Large intestine (tissue), 3 donors: ENCODE measurements around the gene KLHL30. TPM values are rescaled to one million over a fixed set of nuclear protein-coding genes. Genes with fewer than 3 reads are reported as not detected.

Source experiments
- DNase-seq, 2 donors: peaks; one replicate each; pipeline versions ENCODE4 v3.0.0 to v3.0.0-alpha.2; 2013
- H3K27ac ChIP-seq: one replicate; pipeline ENCODE4 v1.5.1; 2013; ENCODE audit warnings: low read length
- H3K27me3 ChIP-seq: 2 replicates; pipeline ENCODE4 v1.6.1; 2013; ENCODE audit warnings: low read length; ENCODE audit not compliant: control insufficient read depth, insufficient read depth
- H3K36me3 ChIP-seq: 2 replicates; pipeline ENCODE4 v1.6.1; 2013; ENCODE audit warnings: low read length; ENCODE audit not compliant: control insufficient read depth, insufficient read depth
- H3K4me1 ChIP-seq: one replicate; pipeline ENCODE4 v1.6.1; 2013; ENCODE audit warnings: low read length; ENCODE audit not compliant: control insufficient read depth, insufficient read depth
- H3K4me3 ChIP-seq: one replicate; pipeline ENCODE4 v1.5.1; 2013; ENCODE audit warnings: low read length
- H3K9me3 ChIP-seq: one replicate; pipeline ENCODE4 v1.6.1; 2013; ENCODE audit warnings: mild to moderate bottlenecking, low read depth, low read length, moderate library complexity; ENCODE audit not compliant: control insufficient read depth
- WGBS: methylation state at CpG from one replicate; pipeline ENCODE4 v1.1.5; 2013; ENCODE audit warnings: low lambda C conversion rate; ENCODE audit not compliant: insufficient coverage; 5-methylcytosine and 5-hydroxymethylcytosine counted together
- polyA plus RNA-seq: library from polyadenylated mRNA; unstranded; fragments of 120-200 nt; gene quantifications from one replicate; pipeline ENCODE4 v1.2.1, GENCODE V29; 2013

The KLHL30 gene
- polyA plus RNA-seq, 1 donor: 0.12 TPM

- Histone ChIP-seq H3K36me3 (no peaks in the 10 kb centered on the region), H3K4me1 (peaks cover 12% of the 10 kb centered on the region), H3K27ac (no peak overlapping the region), H3K27me3 (no peaks in the 10 kb centered on the region), H3K4me3 (no peak overlapping the region), H3K9me3 (no peaks in the 10 kb centered on the region)
- no CpG with 5 or more reads among the region's 18 CpGs for WGBS
- no peak for DNase-seq
Observed at GRCh38 chr2:238103465-238104225, 34.8 kb upstream of the KLHL30 start.

DNA sequence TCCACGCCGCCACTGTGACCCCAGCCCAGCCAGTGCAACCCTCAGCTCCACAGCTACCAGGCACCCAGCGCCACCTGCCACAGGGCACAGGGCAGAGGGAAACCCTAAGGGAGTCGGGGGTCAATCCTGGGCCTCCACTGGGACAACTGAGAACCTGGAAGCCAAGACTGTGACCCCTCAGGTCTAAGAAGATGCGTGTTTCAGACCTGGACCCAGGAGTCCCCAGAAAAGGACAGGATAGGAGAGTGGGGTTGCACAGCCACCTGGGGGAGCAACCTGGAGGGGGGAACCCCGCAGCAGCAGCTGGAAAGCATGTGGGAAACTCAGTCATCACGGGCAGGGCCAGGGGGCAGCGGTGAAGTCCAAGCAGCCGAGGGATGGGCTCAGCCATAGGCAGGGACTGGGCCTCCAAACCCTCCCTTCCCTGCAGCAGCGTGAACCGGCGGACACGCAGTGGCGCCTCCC is 34.2 kb upstream of the KLHL30 start:
- Histone ChIP-seq H3K4me3 (no peak overlapping the region), H3K27me3 (no peaks in the 10 kb centered on the region), H3K4me1 (peaks cover 7% of the 10 kb centered on the region), H3K9me3 (no peaks in the 10 kb centered on the region), H3K36me3 (no peaks in the 10 kb centered on the region), H3K27ac (no peak overlapping the region)
- WGBS: no CpG with 5 or more reads among the region's 14 CpGs
- no peak for DNase-seq

DNA sequence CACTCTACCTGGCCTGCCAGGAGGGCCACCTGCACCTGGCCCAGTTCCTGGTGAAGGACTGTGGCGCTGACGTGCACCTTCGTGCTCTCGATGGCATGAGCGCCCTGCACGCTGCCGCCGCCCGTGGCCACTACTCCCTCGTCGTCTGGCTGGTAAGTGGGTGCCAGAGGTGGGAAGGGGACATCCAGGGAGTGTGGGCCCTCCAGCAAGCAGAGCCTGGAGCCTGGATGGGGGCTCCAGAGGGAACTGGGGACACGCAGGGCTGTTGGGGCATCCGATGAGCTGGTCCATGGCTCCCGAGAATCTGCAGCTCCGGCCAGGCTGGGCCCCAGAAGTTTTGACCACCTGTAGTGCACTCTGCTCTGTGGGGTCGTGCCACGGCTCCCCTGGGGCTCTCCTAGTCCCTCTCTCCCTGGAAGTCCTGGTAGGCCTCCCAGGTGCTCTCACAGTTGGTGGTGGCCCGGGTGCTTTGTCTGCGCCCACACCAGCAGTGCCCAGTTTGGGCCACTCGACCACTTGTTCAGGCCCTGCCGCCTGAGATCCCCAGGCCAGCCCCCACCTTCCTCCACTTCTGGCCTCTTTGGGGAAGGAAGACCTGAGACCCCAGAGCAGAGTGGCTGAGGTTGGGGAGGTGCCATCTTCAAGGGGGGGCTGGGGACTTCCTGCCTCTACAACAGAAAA is 33.6 kb upstream of the KLHL30 start:
- Histone ChIP-seq H3K4me1 (peaks cover 5% of the 10 kb centered on the region), H3K4me3 (no peak overlapping the region), H3K9me3 (no peaks in the 10 kb centered on the region), H3K27ac (no peak overlapping the region), H3K27me3 (no peaks in the 10 kb centered on the region), H3K36me3 (no peaks in the 10 kb centered on the region)
- DNase-seq: no peak
- no CpG with 5 or more reads among the region's 21 CpGs for WGBS

DNA sequence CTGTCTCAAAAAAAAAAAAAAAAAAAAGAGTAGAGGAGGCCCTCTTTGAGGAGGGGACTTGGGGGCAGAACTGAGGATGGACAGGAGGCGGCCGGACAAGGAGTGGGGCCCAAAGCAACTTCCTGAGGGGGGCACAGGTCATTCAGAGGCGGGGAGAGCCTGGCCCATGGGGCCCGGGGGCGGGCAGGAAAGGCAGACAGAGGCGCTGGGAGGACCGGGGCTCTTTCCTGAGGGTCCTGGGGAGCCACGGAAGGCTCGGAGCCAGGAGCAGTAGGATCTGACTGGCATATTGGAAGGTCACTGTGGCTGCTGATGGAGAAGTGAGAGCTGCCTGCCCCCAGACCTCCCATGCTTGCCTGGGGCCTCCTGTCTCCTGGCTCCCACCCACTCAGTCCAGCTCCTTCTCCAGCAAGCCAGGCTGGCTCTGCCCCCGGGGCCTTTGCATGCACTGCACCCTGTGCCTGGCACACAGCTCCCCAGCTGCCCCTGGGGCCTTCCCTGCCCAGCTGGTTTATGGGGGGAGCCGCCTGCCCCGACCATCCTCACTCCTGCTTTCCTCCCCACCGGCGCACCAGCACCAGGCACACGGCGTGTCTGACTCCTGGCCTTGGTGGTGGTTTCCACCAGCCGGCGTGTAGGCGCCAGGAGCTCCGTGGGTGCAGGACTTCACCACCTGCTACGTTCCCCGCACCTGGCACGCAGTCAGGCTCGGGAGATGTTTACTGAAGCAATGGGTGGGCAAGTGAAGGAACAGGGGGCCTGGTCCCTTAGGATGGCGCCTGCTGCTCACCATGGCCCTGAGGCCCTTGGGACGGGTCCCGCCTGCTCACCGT is 32.7 kb upstream of the KLHL30 start:
- WGBS: no CpG with 5 or more reads among the region's 28 CpGs
- Histone ChIP-seq H3K4me3 (no peak overlapping the region), H3K27me3 (no peaks in the 10 kb centered on the region), H3K36me3 (no peaks in the 10 kb centered on the region), H3K4me1 (peaks cover 5% of the 10 kb centered on the region), H3K9me3 (no peaks in the 10 kb centered on the region), H3K27ac (no peak overlapping the region)
- DNase-seq: no peak

- no peaks in the 10 kb centered on the region for H3K36me3 ChIP-seq
- H3K4me1 ChIP-seq: peaks cover 5% of the 10 kb centered on the region
- H3K27me3 ChIP-seq: no peaks in the 10 kb centered on the region
- WGBS: no CpG with 5 or more reads among the region's 13 CpGs
- H3K4me3 ChIP-seq: no peak overlapping the region
- no peaks in the 10 kb centered on the region for H3K9me3 ChIP-seq
- no peak for DNase-seq
- no peak overlapping the region for H3K27ac ChIP-seq
Observed at GRCh38 chr2:238106339-238106697, 32.1 kb upstream of the KLHL30 start.

GRCh38 chr2:238106698-238107524 is 31.6 kb upstream of the KLHL30 start:
- no peaks in the 10 kb centered on the region for H3K9me3 ChIP-seq
- no CpG with 5 or more reads among the region's 28 CpGs for WGBS
- H3K27ac ChIP-seq: no peak overlapping the region
- peaks cover 5% of the 10 kb centered on the region for H3K4me1 ChIP-seq
- H3K27me3 ChIP-seq: no peaks in the 10 kb centered on the region
- H3K4me3 ChIP-seq: no peak overlapping the region
- H3K36me3 ChIP-seq: no peaks in the 10 kb centered on the region
- DNase-seq: peak in 1 of 2 donors; percentile 16

GRCh38 chr2:238107525-238108422 is 30.7 kb upstream of the KLHL30 start:
- Histone ChIP-seq H3K9me3 (peaks cover 2% of the 10 kb centered on the region), H3K4me3 (no peak overlapping the region), H3K27me3 (no peaks in the 10 kb centered on the region), H3K36me3 (no peaks in the 10 kb centered on the region), H3K27ac (no peak overlapping the region), H3K4me1 (peaks cover 5% of the 10 kb centered on the region)
- DNase-seq: peak in 1 of 2 donors; percentile 67
- no CpG with 5 or more reads among the region's 28 CpGs for WGBS

DNA sequence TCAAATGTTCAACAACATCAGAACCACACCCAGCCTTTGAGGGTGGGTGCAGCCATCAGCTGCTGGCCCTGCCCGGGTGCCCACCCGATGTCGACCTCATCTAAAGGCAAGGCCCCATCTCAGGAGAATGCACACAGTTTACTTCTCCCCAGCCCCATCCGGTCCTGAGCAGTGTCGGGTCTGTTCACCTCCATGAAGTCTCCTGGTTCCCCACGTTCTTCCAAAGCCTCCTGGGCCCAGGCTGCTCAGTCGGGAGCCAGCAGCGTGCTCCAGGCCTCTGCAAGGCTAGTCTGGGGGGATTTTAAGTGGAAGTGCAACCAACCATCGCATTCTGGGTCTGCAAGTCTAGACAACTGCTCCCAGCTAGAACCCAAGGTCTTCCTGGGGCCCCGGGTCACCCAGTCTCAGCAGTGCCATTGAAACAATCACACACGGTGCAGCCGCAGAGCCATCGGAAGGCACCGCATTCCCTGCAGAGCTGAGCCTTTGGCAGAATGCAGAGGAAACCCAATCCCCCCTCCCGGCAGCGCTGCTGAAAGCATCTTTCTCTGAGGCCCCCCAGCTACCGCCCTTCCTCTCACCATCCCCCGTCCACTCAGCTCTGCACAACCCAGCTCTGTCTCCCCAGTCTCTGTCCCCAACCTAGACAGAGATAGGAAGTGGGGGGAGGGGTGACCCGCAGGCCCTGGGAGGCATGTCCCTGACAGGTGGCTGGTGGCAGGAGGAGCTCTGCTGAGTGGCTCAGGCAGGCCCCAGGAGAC is 29.9 kb upstream of the KLHL30 start:
- Histone ChIP-seq H3K4me1 (peaks cover 5% of the 10 kb centered on the region), H3K27ac (no peak overlapping the region), H3K27me3 (no peaks in the 10 kb centered on the region), H3K36me3 (no peaks in the 10 kb centered on the region), H3K4me3 (no peak overlapping the region), H3K9me3 (peaks cover 2% of the 10 kb centered on the region)
- no peak for DNase-seq
- WGBS: no CpG with 5 or more reads among the region's 19 CpGs

DNA sequence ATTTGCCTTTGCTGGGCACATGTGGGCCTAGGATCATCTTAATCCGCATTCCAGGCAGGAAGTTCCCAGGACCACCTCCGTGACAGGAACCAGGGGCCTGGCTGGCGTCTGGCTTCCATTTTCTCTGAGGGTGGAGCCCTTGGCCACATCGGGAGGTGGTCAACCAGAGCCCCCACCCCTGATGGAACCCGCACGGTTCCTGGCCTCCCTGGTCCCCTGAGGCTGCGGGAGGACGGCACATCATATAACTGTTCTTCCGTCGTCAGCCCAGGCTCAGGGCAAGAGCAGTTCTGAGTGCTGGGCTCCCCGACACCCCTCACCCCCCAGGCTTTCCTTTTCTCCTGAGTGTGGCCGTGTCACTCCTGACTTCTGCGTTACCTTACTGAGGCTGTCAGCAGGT is 24.9 kb upstream of the KLHL30 start:
- Histone ChIP-seq H3K4me3 (no peak overlapping the region), H3K27ac (no peak overlapping the region), H3K9me3 (peaks cover 2% of the 10 kb centered on the region), H3K4me1 (no peaks in the 10 kb centered on the region), H3K27me3 (no peaks in the 10 kb centered on the region), H3K36me3 (no peaks in the 10 kb centered on the region)
- no CpG with 5 or more reads among the region's 13 CpGs for WGBS
- DNase-seq: no peak
